RPMI8226 (cell line): Measurements from ENCODE around the gene ELMO1.
"Not testable (repeated sequence)": the region's sequence is repeated elsewhere in the genome, so short reads cannot be mapped to it uniquely, and the experiment has no call there.

Experiments
- DNase-seq: peaks from one replicate; pipeline ENCODE4 v3.0.0-alpha.2; 2015

Gene ELMO1

GRCh38 chr7:36994456-36995112 lies 454.1 kb downstream of the ELMO1 start:
- DNase-seq = no peak

DNA sequence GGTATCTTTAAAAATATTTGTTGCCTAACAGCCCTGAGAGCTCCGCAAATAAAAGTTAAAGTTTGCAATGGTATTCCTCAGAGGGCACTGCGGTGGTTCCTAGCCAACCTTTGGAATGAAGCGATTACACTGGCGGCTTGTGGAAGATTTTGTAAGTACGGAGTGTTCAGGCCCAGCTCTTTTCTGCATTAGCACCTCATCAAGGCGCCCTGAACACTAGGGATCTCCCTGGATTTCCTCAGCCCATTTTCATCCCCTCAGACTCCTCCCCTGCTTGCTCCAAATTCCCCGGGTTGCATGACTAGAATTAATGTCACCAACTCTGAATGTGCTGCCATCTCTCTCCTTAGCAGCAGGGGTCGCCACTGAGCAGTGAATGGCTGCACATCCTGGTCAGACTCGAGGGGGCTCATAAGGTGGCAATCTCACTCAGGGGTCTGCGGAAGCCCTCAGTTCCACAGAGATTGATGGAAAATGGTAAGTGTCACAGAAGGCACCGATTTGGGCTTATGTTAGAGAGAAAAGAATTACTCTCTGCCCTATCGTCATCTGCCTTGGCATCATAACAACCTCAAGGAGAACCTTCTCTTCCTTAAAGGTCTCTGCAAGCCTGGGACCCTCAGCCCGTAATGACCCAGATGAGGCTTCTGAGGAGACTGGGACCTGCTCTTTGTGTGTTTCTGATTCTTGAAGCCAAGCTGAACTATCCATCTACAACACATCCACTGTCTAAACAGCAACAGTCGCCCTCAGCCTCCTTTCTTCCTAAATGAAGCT lies 461.5 kb downstream of the ELMO1 start:
- DNase-seq = peak; percentile 48

DNA sequence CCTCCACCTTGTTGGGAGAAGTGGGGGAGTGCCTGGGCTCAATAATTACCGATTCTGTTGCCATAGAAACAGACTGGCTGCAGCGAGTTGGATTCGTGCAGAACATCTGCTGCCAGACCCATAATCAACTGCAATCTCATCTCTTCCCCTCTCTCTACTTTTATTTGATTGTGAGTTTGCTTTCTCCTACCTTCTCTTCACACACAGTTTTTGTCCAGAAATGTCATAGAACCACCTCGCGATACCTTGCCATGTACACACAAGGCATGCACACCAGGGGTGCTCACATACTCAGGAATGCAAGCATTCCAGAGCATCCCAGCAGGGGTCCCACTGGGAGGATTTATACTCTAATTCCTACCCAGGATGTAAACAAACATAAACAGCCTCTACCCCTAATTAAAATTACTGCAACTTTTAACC lies 462.1 kb downstream of the ELMO1 start:
- DNase-seq = no peak

DNA sequence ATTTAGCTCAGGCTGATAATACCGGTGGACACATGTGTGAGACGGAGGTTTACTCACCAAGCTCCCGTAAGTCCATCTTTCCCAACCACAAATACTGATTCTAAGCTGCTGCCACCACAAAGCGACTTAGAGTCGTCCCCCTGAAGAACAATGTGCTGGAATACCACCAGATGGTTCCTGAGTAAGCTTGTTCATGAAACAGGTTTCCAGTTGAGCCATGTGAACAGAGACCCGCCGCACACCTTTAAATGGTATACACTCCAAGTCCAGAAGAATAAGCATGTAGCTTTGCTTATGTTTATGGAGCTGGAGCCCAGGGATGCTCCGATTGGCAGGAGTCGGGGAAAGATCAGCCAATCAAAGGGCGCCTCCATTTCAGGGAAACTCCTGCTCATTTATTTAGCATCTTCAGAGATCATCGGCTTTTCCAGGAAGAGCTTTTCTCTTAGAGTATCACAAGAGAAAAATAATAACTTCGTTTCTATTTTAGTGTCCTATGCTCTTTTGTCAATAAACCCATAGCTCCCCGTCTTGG lies 462.7 kb downstream of the ELMO1 start:
- no peak for DNase-seq

DNA sequence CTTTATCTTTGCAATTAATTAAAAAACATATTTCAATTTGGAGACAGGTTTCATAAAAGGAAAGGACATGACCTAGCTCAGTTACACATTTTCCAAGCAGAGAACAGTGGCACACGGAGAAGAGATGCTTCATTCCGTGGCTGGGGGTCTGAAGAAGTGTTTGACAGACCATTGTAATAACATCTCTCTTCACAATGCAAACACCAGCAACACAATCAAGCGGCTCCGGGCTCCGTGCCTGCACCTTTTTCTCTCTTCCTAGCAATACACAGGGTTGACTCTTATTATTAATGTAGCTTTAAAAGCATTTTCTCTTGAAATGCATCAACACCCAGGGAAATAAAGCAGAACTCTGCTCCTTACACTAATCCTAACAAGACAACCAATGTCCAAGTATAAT lies 463.3 kb downstream of the ELMO1 start:
- DNase-seq = no peak

DNA sequence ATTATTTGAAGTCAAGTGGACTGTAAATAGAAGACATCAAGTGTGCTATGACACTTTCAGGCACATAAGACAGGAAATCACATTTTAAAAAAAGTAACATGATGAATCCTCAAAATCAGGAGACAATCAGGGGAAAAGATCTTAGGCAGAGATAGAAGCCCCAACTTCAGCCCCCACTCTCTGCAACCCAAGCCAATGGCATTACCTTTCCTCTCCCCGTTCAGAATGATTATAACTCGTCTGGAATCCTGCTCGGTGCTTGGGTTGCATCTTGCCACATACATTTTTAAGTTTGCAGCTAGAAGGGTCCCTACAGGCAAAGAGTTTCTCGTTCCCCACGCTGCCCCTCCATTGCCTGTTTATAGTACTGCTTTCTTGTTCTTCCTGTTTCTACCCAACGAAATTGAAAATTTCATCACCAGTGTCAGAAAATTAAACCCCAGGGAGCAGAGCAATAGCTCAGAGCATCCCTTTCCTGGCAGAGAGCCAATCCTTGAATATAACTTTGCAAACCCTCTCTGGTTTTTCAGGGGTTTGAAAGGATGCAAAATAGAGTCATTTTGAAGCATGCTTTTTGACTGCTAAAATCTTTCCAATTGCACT lies 463.9 kb downstream of the ELMO1 start:
- no peak for DNase-seq

DNA sequence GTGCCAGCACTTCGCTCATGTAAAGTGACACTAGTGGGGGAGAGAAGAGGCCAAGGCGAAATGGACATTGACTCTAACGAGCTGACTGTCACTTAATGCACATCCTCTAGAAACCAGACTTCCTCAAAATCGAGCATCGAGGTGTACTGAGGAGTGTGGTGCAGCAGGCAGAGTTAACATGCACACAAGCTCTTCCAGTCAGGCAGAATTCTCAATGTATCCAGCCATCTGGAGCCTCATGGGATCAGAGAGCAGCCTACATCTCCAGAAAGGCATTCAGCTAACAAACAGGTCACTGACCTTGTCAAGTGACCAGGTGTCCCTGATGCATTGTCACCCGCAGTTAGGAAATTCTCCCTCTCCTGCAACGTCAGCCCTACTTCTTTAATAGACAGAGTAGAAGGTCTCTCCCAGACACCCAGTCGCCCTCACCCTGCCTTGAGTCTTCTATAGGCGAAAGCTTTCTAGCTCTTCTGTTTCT lies 464.6 kb downstream of the ELMO1 start:
- no peak for DNase-seq

- DNase-seq = no peak
Measured at GRCh38 chr7:36982766-36983165, 465.9 kb downstream of the ELMO1 start.

DNA sequence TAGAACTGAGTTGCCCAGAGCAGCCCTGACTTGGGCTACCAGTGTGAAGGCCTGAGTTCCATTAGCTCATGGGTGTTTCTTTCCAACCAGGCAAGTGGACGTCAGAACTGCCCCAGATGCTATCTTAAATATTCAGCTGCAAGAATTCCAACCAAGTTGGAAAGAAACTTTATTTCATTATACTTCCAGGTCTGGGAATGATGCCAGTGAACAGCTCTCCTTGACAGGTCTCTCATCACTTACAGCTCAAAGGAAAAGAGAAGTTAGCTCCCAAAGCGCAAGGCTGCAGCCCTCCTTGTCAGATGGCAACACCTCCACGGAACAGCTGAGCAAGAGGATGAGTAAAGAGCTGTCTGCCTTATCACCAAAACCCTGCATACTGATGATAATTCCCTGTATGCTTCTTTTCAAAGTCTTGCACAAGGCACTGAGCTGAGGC lies 468.8 kb downstream of the ELMO1 start:
- no peak for DNase-seq

GRCh38 chr7:36978461-36978860 lies 470.2 kb downstream of the ELMO1 start:
- no peak for DNase-seq

DNA sequence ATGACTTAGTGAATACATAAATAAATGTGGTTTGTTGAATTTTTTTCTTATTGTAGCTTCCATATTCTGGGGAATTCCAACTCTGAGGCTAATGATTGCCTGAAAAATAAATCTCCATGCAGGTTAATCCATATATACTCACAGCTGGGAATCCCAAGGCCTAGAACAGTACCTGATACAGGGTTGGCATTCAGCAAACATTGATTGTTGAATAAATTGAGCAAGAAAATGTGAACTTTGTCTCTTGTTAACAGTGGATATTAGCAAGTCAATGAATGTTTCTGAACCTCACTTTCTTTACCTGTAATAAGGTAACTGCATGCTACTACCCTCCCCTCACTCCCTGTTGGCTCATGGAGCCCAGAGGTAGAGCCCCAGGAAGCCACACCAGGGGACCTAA lies 470.8 kb downstream of the ELMO1 start:
- DNase-seq = no peak

GRCh38 chr7:36973534-36973933 lies 475.1 kb downstream of the ELMO1 start:
- not testable (repeated sequence) for DNase-seq

DNA sequence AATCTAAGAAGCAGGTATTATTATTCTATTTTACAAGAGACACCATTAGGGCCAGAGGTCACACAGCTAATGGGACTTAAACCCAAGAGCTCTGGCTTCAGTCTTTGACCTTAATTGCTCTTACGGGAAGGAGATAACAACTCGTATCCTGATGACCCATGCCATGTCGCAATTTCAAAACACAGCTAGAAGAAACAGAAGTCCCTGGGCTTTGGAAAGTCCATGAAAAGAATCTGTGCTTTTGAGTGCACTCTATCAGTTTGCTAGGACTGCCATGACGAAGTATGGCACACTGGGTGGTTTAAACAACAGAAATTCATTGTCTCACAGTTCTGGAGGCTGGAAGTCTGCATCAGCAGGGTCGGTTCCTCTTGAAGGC lies 476.5 kb downstream of the ELMO1 start:
- no peak for DNase-seq

DNA sequence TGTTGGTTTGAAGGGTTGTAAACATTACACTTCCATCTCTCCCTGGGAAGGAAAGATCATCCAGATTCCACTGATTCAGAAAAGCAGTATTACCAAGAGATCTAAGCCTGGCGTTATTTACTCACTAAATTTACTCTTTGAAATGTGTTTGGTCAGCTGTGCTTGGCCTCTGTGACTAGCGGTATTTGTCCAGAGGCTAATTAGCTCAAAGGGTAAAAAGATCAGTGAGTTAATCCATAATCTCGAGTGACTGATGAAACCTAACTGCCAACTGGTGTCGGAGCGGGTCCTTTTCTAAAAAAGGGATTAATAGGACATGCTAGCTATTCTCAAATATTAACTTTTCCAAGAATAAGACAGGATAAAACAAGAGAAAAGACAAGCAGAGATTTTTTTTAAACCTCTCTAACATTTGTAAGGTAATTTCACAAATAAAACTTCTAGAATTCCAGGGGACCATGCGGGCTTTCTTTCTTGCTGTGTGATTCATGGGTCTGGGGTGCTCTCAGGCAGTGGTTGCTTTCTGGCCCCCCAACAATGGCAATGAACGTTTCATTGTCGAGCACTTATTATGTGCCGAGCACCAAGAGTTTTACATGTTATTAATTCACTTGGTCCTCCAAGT lies 477.0 kb downstream of the ELMO1 start:
- DNase-seq = no peak

GRCh38 chr7:36970551-36971514 lies 477.8 kb downstream of the ELMO1 start:
- DNase-seq = no peak

DNA sequence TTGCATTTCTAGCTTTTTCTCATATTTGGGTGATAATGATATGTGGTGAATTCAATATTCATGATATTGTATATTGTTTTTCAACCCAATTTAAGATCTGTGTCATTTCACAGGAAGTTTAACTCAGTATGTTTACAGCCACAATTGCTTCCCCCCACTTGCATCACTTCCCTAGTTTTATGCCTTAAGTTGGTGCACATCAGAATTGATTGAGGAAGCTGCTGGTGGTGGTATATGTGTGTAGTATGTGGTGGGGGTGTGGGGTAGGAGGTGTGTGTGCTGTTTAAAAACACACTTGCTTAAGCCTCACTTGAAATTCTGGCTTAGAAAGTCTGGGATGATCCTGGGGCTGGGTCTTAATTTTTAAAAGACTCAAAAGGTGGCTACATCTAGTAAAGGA lies 479.3 kb downstream of the ELMO1 start:
- no peak for DNase-seq

DNA sequence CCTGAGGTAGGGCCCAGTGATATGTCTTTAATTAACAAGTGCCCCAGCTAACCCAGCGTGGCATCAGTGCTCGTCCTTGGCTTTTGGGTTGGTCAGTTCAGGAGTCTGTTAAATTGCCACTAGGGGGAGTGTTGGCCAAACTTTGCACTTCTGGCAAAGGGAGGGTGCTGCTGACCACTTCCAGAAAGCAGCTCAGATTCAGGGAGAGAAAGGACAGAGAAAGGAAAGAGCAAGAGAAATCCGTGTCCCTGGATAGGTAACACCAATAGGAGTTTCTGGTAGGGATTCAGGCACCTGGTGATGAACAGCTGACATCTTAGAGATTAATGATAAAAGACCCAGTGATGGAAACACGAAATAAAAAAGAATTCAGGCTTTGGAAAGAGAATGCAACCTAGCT lies 481.3 kb downstream of the ELMO1 start:
- DNase-seq = peak; percentile 50

DNA sequence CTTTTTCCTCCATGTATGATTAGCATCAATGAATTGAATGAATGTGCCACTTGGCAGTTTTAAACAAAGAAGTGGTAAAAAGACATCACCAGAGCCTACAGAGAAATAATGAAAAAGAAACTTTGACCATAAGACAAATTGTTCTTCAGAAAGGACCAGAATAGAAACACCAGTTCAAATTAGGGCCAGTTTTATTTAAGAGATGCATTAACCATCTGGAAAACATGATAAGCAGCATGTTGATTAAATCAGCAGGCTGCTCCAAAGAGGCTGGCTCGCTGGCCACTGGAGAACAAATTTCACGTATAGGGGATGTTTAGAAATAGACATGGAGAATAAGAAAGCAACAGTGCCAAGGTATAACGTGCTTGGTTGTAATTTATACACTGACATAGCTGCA lies 482.0 kb downstream of the ELMO1 start:
- no peak for DNase-seq

DNA sequence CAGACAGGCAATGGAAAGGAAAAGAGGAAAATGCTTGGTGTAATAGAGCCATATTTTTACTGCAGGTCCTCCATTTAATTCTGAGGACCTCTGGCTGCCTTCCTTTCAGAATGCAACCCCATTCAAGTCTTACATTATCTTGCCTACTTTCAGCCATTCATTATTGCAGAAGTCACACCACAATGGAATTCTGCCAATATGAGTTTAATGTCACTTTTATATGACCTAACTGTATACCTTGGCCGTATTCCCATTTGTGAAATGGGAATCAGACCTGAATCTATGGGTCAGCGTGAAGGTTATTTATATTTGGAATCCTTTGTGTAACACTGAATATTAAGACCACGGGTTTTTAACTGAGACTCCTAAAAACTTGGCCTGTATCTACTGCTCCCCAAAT lies 482.6 kb downstream of the ELMO1 start:
- no peak for DNase-seq

DNA sequence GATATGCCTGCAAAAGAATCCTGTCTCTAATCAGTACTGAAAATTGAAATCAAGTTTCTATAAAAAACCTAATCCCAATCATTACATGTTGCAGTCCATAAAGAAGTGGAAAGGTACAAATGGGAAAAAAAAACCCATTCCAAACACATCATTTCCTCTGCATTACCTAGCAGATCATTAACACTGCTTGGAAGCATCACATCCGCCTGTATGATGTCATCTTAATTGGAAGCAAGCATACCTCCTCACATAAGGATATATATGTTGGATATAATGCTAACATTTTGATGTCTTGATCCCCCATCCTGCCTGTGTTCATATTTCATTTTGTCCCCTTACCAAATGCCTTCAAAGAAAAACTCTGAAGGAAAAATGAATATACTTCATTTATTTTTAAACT lies 483.0 kb downstream of the ELMO1 start:
- DNase-seq = no peak

- no peak for DNase-seq
Measured at GRCh38 chr7:36964297-36964696, 484.4 kb downstream of the ELMO1 start.

- no peak for DNase-seq
Measured at GRCh38 chr7:36962367-36962766, 486.3 kb downstream of the ELMO1 start.
